Activated CD4-positive, CD25-positive, alpha-beta regulatory T cell treated with anti-CD3 and anti-CD28 coated beads, Interleukin-2, amount 50 U/mL, for 72 hours (primary cell): ENCODE measurements around the gene PROSER3.
"Not testable (repeated sequence)": the region's sequence is repeated elsewhere in the genome, so short reads cannot be mapped to it uniquely, and the experiment has no call there.

ENCODE experiments used
- DNase-seq: peaks from one replicate; pipeline ENCODE4 v3.0.0; 2021

PROSER3 gene

DNA sequence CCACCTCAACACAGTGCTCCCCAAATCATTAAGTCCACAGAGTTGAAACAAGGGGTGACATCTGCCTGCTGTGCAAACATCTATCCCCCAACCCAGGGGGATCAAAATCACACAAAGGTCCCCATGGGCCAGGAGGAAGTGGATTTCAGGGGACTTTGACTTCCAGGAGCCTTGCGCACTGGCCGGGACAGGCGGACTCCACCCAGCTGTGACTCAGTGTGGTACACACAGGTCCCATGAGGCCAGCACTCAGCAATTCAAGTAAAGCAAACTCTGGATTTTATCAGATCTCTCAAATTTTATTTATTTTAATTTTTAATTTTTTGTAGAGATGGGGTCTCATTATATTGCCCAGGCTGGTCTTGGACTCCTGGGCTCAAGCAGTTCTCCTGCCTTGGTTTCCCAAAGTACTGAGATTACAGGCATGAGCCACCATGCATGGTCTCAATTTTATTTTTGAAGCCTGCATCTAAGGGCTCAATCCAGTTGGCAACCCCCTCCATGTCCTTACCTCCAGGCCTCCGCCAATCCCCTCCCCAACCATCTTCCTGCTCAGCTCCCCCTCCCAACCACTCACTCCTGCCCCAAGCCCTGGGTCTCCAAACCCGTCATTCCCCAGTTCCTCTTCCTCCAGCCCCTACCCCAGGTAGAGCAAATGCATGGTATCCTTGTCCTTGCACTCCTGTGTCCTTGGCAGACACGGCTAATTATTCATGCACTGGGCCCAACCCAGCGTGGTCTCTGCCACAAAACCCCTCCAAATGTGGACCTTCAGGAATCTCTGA is 35.6 kb downstream of the PROSER3 start:
- no peak for DNase-seq

DNA sequence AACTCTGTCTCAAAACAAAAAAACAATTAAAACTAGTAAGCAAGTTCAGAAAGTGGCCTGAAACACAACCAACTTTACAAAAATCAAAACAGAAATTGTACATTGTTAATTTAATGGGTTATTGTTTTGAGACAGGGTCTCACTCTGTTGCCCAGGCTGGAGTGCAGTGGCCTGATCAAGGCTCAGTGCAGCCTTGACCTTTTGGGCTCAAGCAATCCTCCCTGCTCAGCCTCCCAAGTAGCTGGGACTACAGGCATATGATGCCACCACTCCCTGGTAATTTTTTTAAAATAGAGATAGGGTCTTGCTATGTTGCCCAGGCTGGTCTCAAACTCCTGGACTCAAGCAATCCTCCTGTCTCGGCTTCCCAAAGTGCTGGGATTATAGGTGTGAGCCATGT is 37.6 kb downstream of the PROSER3 start:
- DNase-seq: not testable (repeated sequence)

DNA sequence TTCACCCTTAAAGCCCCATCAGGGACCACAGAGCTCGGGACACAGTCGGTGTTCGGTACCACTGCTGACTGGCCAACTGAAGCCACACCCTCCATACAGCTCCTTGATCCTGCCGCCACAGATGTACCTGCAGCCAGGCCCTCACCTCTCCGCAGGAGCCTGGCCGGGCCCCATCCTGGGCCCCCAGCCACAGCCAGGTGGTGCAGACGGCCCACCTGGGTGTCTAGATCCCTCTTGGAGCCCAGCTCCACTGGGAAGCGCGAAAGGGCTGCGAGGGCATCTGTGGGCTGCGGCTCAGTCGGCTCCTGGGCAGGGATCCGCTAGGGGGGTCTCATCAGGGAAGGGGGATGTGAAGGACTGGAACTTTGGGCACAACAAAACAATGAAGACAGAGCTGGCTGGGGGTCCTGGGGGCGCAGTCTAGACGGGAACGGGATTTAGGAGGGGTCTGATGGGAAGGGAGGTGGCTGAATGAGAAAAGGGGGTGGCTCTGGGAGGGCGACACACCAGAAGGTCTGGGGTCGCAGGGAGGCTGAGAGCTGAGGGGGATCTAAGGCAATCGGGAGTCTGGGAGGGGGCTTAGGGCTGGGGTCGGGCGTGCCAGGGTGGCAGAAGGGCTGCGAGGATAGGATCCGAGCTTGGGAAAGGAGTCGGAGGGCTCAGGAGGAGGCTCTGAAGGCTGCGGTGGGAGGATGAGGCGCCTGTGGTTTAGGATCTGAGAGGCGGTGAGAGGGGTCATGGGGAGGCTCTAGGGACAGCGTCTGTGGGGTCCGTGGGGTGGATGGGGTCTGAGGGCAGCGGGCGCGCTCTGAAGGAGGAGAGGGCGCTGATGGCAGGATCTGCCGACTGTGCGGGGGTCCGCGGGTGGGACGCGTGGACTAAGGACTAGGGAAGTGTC is 38.9 kb downstream of the PROSER3 start:
- DNase-seq: no peak

DNA sequence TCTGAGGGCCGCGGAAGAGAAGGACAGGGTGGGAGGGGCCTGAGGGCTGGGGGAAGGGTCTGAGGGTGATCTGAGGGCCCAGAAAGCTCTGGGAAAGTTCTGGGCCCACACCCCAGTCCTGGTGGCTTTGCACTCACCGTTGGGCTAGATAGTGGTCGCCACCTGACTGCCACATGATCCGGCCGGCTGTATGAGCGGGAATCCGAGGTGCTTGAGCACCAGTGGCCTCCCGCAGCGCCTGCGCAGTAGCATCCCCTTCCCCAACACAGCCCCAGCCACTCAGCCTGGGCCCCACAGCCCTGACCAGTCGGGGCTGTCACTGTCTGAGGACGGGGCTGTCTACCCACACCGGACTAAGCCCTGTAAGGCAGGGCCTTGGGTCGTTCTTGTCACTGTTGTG is 39.7 kb downstream of the PROSER3 start:
- no peak for DNase-seq

DNA sequence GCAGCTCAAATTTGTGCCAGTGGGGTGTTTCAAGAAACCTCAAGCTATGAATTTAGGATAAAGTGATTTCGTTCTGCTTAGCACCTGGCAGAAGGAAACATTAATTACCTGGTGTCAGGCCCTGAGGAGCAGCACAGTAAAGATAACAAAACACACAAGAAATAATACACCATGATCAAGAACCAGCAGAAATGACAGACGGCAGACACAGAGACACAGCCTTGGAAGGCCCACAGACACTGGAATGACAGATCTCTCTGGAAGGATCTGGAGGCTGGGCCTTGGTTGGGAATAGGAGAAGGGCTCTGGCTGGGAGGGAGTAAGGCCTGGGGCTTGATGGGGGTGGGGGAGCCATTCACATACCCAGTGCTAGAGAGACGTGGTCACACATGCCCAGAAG is 43.9 kb downstream of the PROSER3 start:
- no peak for DNase-seq

DNA sequence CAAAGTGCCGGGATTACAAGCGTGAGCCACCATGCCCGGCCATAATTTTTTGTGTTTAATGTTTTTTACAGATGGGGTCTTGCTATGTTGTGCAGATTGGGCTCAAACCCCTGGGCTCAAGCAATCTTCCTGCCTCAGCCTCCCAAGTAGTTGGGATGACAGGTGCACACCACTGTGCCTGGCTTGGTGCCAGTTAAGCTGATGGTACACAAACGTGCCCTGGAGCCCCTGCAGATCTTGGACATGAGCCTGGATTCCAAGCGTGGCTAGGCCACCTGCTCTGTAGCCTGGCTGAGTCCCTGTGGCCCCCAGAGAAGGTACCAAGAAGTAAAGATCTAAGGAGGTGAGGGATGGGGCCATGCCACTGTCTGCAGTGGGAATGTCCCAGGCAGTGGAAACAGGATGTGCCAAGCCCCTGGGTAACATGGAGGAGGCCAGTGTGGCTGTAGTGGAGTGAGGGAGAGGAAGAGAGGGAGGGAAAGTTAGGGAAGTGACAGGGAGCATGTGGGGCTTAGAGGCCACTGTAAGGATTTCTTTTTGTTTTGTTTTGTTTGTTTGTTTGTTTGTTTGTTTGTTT is 47.6 kb downstream of the PROSER3 start:
- no peak for DNase-seq

DNA sequence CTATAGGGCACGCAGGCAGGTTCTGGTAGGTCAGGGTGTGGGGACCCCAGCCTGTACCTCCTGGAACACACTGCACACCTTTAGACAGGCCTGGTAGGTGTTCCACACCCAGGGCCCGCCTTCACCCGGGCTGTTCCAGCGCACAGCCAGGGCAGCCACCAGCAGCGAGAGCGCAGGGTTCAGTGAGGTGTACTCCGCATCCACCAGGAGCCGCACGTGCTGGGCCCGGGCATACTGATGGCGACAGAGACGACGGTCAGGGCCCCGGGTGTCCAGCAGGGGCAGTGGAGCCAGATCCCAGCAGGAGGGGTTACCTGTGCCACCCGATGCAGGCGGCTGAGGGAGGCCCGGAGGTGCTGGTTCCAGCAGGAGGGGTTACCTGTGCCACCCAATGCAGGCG is 48.6 kb downstream of the PROSER3 start:
- no peak for DNase-seq

DNA sequence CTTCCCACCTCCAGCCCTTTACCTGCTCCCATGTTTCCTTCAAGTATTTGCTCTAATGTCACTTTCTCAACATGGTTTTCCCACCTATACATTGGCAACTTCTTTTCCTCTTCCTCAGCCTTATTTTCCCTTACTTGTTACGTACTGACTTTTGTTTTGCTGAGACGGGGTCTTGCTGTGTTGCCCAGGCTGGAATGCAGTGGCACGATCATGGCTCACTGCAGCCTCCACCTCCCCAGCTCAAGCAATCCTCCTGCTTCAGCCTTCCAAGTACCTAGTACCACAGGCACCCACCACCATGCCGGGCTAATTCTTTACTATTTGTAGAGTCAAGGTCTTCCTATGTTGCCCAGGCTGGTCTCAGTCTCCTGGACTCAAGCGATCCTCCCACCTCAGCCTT is 49.7 kb downstream of the PROSER3 start:
- DNase-seq: no peak

DNA sequence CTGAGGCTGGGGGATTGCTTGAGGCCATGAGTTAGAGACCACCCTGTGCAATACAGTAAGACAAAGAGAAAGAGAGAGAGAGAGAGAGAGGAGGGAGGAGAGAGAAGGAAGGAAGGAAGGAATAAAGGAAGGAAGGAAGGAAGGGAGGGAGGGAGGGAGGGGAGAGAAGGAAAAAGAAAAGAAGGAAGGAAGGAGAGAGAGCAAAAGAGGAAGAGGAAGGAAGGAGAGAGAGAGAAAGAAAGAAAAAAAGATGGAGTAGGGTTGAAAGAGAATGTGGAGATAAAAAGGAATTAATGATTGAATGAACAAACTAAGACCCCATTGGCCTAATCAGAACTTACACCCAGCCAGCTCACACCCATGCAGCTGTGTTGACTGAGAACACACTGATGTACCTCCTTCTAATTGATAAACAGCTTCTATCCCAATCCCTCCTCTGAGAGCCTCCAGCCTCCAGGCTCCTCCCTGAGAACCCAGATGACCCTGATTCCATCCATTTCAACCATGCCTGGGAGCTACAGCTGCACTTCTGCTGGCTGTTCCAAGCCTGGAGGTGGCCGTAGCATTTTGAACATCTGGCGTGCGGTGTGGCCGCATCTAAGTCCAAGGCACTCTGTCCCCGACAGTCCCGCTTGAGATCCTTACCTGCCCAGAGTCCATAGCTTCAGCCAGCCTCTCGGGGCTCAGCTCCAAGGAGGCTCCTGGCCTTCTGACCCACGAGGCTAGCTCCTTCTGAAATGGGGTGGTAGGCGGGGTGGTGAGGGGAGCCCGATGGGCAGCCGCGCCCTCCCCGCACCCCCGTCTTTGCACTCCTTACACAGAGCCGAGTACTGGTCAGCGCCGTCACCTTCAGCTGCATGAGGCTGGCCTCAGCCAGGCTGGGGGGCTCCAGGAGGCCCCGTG is 53.6 kb downstream of the PROSER3 start:
- DNase-seq: no peak

DNA sequence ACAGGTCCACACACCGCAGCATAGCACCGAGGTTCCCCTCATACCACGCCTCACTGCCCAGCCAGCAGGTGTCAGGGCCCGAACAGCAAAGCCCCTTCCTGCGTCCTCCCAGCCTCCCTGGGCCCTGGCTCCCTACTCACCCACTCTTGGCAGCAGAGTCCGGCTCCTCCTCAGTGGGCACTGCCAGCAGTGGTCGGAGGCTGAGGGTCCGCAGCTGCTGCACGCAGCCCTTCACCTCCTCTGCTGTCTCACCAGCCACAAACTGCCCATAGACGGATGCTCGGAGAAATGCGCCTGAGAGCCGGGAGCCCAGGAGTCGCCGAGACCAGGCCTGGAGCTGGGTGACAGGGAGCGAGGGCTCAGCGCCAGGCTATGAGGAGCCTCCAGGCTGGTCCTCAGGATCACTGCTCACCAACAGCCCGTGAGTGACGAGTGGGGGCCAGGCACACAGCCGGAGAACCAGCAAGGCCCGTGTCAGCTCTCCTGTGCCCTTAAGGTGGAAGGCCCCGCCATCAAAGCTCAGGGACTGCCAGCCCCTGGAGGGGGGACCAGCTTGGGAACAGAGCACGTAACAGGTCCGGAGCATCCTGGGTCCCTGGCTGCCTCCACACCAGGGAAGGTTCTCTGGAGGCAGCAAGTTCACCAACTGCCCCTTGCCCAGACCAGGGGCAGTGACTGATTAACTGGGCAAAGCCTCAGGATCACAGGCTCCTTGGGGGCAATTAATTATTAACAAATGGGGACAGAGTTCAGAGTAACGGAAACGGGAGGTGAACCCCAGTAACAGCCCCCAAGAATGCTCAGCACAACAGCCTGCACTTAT is 54.5 kb downstream of the PROSER3 start, which contains the start of gene PRODH2:
TSS of gene PRODH2 (minus strand) at position 626 of the 823 bp plus-strand sequence. CDS start at position 586, 40 bp downstream.
- no peak for DNase-seq

DNA sequence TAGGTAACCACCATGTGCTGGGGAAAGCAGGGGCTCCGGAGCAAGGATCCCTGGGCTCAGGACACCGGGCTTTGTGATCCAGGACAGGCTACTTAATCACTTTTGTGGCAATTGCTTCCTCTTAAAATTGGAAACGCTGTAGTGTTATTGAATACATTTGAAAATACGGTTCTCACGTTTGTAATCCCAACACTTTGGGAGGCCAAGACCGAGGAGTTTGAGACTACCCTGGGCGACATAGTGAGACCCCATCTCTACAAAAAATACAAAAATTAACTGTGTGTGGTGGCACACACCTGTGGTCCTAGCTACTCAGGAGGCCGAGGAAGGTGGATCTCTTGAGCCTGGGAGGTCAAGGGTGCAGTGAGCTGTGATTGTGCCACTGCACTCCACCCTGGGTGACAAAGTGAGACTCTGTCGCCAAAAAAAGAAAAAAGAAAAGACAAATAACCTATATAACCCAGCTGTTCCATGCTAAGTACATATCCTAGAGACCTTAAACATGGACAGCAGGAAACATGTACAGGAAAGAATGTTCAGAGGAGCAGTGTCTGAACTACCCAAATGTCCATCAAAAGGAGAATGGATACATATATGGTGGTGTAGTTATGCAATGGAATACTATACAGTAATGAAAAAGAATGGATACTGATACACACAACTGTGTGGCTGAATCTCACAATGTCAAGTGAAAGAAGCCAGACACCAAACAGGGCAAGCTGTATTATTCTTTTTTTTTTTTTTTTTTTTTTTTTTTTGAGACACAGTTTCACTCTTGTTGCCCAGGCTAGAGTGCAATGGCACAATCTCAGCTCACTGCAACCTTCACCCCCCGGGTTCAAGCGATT is 55.3 kb downstream of the PROSER3 start:
- no peak for DNase-seq

DNA sequence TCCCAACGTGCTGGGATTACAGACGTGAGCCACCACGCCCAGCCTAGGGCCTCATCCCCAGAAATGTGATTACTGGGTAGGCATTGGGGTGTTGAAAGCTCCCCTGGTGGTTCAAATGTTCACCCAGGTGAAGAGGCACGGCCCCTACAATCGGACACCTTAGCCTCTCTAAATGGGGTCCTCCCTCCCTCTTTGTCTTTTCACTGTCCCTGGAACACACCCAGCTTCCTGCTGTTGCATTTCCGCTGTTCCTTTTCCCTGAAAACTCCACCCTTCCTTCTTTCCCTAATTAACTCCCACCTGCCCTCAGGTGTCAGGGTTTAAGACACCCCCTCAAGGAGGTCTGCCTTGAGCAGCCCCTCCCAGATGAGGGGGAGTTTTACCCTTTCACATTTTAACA is 58.3 kb downstream of the PROSER3 start:
- no peak for DNase-seq

DNA sequence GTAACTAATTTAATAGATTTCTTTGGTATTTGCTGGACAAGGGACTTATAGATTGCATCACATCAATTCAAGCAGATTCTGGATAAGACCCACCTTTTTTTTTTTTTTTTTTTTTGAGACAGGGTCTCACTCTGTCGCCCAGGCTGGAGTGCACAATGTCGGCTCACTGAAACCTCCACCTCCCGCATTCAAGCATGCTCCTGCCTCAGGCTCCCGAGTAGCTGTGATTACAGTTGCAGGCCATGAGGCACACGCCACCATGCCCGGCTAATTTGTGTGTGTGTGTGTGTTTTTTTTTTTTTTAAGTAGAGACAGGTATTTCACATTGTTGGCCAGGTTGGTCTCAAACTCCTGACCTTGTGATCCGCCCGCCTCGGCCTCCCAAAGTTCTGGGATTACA is 58.9 kb downstream of the PROSER3 start:
- no peak for DNase-seq

DNA sequence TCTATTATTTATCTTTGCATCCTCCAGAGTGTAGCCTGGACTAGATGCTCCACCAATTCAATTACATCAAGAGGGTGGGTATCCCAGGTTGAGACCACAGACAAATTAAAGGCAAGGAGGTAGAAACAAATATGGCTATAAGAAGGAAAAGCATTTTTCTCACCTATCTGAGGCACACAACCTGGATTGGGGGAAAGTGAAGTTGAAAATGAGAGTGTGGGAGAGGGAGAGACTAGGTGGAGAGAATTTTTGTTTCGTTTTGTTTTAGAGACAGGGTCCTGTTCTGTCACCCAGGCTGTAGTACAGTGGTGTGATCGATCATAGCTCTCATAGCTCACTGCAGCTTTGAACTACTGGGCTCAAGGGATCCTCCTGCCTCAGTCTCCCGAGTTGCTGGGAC is 60.5 kb downstream of the PROSER3 start:
- no peak for DNase-seq
